MM.1S (cell line): ENCODE results near the gene BCL2L11.

Source experiments
- EZH2 ChIP-seq: fragments of 300-600 bp; sonication (generic); optimal IDR thresholded peaks from 2 replicates; pipeline ENCODE3; 2017; ENCODE audit warnings: low read depth, mild to moderate bottlenecking, antibody characterized with exemption, low read length, mixed read lengths
- TF ChIP-seq, protein P1 (sequence below): fragments of 300-600 bp; sonication (generic); IDR thresholded peaks from 2 replicates; pipeline ENCODE4 v1.5.1; 2016; ENCODE audit warnings: antibody characterized with exemption, low read length, mixed read lengths

DNA sequence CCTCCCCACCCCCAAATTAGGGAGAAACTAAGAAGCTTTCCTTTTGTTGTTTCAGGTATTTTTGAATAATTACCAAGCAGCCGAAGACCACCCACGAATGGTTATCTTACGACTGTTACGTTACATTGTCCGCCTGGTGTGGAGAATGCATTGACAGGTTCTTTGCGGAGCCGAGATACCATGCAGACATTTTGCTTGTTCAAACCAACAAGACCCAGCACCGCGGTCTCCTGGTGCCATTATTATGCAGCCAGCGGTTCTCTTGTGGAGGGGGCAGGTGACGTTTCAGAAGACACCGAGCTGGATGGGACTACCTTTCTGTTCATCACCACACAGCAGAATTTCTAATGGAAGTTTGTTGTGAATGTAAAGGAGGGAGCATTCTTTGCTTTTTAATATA is 43.4 kb downstream of the BCL2L11 start:
- TF ChIP-seq, protein P1, sequence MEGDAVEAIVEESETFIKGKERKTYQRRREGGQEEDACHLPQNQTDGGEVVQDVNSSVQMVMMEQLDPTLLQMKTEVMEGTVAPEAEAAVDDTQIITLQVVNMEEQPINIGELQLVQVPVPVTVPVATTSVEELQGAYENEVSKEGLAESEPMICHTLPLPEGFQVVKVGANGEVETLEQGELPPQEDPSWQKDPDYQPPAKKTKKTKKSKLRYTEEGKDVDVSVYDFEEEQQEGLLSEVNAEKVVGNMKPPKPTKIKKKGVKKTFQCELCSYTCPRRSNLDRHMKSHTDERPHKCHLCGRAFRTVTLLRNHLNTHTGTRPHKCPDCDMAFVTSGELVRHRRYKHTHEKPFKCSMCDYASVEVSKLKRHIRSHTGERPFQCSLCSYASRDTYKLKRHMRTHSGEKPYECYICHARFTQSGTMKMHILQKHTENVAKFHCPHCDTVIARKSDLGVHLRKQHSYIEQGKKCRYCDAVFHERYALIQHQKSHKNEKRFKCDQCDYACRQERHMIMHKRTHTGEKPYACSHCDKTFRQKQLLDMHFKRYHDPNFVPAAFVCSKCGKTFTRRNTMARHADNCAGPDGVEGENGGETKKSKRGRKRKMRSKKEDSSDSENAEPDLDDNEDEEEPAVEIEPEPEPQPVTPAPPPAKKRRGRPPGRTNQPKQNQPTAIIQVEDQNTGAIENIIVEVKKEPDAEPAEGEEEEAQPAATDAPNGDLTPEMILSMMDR, result no peak
- no peak for TF ChIP-seq EZH2
